MV-4-11 (cell line): ENCODE data around the gene ZNF408.
"Not testable (repeated sequence)": the region's sequence is repeated elsewhere in the genome, so short reads cannot be mapped to it uniquely, and the experiment has no call there.

Source experiments
- DNase-seq: peaks from one replicate; lab custom pipeline; 2025; lab: John Stamatoyannopoulos, UW

ZNF408 gene

GRCh38 chr11:46697723-46698122 lies 3.1 kb upstream of the ZNF408 start:
- no peak for DNase-seq

DNA sequence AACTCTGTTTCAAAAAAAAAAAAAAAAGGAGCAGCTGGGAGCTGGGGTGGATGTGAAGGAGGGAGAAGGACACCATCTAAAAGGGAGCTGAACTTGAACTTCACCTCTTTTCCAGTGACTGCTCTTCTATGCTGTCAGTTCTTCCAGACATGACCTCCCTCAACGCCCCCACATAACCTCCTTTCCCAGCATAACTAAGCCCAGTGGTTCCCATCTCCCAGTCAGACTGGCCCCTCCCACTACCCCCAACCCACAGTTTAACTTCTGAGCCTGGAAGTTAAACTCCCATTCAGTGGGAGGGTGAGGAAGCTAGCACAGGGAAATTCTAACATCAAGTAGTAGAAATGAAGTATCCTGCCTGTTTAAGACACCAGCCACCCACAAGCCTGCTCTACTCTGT lies 2.2 kb upstream of the ZNF408 start:
- no peak for DNase-seq

DNA sequence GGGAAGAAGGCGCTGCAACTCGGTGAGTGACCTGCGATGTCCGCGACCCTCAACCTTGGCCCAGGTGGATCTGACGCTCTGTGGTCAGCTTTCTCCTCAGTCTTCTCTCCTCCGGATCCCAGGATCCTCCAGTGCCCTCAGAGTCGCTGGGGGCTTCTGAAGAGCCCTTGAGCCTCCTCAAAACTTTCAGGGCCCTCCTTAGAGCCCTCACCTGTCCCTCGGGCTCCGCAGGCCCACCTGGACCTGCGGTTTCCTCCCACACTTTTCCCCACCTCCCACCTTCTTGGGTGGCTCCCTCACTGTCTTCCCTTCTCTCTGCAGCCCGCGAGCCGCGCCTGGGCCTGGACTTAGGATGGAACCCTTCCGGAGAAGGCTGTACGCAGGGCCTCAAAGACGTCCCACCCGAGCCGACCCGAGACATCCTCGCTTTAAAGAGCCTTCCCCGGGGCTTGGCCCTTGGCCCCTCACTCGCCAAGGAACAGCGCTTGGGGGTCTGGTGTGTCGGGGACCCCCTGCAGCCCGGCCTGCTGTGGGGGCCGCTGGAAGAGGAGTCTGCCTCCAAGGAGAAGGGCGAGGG lies 335 bp downstream of the ZNF408 start:
- no peak for DNase-seq

DNA sequence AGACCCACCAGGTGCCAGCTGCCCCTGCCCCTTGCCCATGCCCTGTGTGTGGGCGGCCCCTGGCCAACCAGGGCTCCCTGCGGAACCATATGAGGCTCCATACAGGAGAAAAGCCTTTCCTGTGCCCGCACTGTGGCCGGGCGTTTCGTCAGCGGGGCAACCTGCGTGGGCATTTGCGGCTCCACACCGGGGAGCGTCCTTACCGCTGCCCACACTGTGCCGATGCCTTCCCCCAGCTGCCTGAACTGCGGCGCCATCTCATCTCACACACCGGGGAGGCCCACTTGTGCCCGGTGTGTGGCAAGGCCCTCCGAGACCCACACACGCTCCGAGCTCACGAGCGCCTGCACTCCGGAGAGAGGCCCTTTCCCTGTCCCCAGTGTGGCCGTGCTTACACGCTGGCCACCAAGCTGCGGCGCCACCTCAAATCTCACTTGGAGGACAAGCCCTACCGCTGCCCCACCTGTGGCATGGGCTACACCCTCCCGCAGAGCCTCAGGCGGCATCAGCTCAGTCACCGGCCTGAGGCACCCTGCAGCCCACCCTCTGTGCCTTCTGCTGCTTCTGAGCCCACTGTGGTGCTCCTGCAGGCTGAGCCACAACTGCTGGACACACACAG lies 4.3 kb downstream of the ZNF408 start:
- DNase-seq: no peak

GRCh38 chr11:46706886-46707285 lies 6.1 kb downstream of the ZNF408 start:
- no peak for DNase-seq

- not testable (repeated sequence) for DNase-seq
Measured at GRCh38 chr11:46709351-46709750, 8.5 kb downstream of the ZNF408 start.

DNA sequence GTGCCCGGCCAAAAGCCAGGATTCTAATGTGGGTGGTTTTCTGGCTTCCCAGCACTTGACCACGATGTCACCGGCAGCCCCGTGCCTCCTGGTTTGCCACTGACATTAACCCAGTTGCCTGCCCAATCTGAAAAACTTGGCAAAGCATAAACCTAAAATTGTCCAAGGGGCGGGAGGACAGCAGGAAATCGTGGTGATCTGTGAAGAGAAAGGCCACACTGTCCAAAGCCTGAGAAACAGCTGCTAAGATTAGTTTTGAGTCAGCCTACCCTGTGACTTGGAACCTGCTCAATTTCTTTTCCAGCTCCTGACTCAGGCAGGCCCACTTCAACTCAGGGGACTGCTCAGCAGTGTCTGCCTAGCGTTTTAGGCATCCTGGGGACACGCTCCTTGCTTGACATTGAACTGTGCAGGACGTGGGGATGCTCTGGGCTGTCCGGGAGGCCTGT lies 10.0 kb downstream of the ZNF408 start:
- peak; percentile 9 for DNase-seq

DNA sequence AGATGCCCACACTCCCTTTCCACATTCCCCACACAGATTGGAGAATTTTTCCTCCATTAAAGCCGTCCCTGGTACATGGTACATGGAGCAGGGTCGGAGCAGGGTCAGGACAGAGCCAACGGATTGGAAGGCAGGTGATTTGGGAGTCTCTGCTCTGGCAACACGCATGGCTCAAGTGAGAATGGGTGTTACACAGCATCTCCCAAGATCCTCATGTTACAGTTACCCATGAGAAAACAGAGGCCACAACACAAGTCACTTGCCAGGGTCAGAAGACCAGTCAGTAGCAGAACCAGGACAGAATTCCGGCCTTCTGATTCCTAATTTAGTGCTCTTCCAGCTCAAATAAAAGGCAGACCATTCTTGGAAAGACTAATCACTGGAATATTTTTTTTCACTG lies 10.5 kb downstream of the ZNF408 start:
- DNase-seq: no peak

DNA sequence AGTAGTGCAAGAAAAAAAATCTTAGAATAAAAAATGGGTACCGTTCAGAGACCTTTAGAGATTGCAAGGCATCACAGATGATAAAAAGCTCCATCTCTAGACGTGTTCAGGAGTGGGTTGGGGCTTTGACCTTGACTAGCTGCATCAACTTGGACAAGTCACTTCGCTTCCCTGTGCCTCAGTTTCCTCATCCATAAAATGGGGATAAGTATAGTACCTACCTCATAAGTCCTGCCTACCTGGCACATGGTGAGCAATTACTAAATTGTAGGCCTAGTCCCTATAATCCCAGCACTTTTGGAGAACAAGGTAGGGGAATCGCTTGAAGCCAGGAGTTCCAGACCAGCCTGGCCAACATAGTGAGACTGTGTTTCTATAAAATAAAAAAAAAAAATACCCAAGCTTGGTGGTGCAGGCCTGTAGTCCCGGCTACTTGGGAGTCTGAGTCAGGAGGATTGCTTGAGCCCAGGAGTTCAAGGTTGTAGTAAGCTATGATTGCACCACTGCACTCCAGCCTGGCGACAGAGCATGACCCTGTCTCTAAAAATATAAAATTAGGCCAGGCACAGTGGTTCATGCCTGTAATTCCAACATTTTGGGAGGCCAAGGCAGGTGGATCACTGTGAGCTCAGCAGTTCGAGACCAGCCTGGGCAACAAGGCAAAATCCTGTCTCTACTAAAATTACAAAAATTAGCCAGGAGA lies 12.2 kb downstream of the ZNF408 start:
- DNase-seq: no peak

GRCh38 chr11:46717825-46718154 lies 17.0 kb downstream of the ZNF408 start:
- not testable (repeated sequence) for DNase-seq

- no peak for DNase-seq
Measured at GRCh38 chr11:46718155-46719019, 17.6 kb downstream of the ZNF408 start.

DNA sequence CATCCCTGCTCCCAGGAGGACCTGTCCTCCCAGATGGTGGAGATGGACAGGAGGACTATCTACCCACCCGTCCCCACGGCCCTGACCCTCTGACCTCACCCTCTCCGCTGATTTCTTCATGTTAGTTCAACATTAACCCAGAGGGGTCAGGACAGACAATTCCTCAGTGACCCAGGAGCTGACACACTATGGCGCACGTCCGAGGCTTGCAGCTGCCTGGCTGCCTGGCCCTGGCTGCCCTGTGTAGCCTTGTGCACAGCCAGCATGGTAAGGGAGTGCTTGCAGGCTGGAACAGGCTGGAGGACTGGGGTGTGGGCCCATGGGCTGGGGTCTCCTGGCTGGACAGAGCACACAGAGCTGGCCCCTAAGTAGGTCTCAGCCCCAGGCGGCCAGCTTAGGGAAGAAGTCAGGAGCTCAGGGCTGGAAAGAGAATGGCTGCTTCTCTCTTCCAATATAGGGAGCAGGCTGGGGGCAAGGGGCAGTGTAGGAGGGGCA lies 18.3 kb downstream of the ZNF408 start, which contains the start of gene F2:
Gene F2, plus strand, starts transcription at position 166 of the 495 bp plus-strand sequence. Its CDS starts 23 bp downstream, at position 189.
- no peak for DNase-seq

DNA sequence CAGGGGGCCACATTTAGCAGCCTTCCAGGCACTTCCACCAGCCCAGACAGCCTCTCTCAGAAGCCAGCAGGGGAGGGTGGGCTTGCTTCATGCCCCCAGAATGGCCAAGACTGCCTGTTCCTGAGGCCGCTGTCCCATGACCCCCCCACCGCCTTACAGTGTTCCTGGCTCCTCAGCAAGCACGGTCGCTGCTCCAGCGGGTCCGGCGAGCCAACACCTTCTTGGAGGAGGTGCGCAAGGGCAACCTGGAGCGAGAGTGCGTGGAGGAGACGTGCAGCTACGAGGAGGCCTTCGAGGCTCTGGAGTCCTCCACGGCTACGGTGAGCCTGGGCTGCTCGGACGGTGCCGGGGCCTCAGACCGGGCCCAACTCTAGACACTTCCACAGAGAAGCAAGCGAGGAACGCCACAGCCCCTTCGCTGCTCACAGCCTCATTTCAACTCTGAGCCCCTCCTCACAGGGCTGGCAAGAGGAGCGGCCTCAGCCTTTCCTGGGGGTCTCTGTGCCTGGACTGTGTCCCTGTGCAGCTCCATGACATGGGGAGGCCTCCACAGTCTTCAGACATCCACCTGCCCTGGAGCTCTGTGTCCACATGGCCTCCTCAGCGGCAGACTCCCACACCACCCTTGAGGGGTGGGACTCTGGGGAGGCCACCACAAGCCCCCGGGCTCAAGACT lies 18.9 kb downstream of the ZNF408 start:
- DNase-seq: no peak

DNA sequence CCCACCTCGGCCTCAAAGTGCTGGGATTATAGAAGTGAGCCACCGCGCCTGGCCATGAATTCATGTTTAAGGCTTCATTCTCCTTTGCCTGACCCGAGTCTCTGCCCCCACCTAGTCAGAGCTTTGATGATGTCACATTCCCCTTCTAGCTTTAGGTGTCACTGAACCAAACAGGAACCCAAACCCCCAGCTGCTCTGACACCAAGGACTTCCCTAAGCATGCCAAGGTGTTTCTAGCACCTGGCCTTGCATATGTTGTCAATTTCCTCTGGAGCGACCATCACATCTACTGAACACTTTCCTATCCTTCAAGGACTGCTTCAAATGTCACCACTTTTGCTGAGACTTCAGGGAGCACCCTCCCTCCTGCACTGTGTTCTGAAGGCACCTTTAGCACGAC lies 20.5 kb downstream of the ZNF408 start:
- no peak for DNase-seq

DNA sequence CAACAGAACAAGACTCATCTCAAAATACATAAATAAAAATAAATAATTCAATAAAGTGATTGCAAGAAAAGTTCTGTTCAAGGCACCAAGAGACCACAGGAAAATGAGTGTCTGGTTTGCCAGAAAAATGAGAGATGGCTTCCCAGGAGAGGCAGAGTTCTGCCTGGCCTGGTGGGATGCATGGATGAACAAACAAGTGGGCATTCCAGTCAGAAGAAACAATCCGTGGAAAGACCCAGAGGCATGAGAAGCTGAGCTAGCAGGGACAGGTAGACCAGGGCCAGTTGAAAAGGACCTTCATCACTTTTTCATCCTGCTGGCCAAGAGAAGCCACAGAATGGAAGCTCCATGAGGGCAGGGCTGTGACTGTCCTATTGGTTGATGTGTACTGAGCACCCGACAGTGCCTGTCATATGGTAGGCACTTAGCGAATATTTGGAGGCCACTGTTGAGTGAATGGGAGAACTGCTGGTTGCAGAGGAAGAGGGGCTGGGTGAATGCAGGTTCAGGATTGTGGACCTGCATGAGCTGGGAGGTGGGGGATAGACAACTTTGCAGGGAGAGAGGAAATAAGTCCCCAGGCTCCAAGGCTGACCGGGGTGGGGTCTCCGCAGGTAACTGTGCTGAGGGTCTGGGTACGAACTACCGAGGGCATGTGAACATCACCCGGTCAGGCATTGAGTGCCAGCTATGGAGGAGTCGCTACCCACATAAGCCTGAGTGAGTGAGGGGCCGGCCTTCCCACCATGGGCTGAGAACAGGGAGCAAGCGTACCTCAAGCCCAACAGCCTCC lies 21.9 kb downstream of the ZNF408 start:
- no peak for DNase-seq

- DNase-seq: no peak
Measured at GRCh38 chr11:46723359-46723680, 22.5 kb downstream of the ZNF408 start.

DNA sequence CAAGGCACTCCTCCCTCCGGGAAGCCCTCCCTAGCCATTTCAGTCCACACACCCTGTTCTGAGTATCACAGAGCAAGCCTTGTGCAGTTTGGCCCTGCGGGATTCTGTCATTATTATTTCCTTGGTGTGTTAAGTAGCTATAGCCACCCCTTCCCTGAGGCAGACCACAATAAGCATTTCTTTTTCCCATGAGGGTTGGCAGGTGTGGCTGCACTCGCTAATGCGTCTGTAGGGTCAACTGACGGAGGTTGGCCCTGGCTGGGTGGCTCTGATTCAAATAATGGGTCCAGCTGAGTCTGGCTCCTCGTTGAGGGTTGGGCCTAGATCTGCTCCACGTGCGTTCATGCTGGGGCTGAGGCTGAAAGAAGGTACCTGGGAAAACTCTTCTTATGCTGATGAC lies 23.3 kb downstream of the ZNF408 start:
- no peak for DNase-seq

- no peak for DNase-seq
Measured at GRCh38 chr11:46725338-46726205, 24.7 kb downstream of the ZNF408 start.

DNA sequence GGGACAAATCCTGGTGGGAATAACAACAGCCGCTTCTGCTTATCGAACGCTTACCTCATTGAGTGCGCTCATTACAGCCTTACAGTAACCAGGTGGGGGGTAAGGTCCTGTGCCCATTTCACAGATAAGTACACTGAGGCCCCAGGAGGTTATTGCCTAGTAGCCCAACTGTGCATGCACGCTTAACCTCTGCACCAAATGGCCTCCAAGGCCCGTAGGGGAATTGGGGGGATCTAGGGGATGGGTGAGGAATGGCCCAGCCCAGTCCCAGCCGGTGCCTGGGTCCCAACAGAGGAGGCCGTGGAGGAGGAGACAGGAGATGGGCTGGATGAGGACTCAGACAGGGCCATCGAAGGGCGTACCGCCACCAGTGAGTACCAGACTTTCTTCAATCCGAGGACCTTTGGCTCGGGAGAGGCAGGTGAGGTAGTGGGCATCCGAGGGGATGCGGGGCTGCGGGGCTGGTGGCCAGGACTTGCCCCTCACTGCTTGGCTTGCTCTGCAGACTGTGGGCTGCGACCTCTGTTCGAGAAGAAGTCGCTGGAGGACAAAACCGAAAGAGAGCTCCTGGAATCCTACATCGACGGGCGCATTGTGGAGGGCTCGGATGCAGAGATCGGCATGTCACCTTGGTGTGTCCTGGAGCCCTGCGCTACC lies 25.5 kb downstream of the ZNF408 start:
- DNase-seq: no peak
